ENCODE data around the gene CLCN3. TPM values are rescaled to one million over a fixed set of nuclear protein-coding genes. Genes with fewer than 3 reads are reported as not detected.
"Not testable (repeated sequence)": the region's sequence is repeated elsewhere in the genome, so short reads cannot be mapped to it uniquely, and the experiment has no call there.

CLCN3 gene
- total and polyA plus RNA-seq, 7 donors, result 7.9 to 32.3 (median 24.3) TPM

DNA sequence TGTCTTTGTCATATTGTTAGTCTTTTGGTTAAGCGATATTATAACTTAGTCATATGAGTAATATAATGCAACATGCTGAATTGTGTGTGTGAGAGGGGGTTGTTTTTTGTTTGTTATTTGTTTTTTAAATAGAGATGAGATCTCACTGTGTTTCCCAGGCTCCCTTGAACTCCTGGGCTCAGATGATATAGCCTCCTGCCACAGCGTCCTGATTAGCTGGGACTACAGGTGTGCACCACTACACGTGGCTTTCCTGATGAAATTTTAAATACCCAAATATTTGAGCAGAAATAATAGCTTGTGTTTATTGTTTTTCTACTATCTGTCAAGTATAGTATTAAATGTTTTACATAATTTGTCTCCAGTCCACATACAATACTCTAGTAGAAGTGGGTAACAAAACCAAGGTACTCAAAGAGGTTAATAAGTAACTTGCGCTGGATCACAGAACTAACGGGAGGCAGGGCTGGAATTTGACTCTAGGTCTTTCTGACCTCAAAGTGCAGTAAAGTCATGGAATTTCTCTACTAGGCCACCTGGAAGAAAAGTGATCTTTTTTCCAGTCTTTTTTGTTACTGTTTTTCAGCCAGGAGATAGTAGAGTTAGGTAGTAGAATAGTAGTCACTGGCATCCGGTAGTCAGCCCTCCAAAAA is 47.8 kb downstream of the CLCN3 start:
- H3K9me3 ChIP-seq, result peaks cover 5% of the 10 kb centered on the region
- H3K4me1 ChIP-seq, result peaks cover 19% of the 10 kb centered on the region
- H3K36me3 ChIP-seq (ENCODE audit: insufficient read depth in 1 of 2, low read depth in 1 of 2), result no peaks in the 10 kb centered on the region
- no peak overlapping the region for H3K27ac ChIP-seq
- no peak overlapping the region for H3K4me3 ChIP-seq
- 89 to 96% (median 92%) methylated on average over 6 of the region's 6 CpGs for WGBS, 3 donors
- intact Hi-C loops (cut with DNase I), result no loop called here
- no peak for ATAC-seq
- TF ChIP-seq, protein P1, sequence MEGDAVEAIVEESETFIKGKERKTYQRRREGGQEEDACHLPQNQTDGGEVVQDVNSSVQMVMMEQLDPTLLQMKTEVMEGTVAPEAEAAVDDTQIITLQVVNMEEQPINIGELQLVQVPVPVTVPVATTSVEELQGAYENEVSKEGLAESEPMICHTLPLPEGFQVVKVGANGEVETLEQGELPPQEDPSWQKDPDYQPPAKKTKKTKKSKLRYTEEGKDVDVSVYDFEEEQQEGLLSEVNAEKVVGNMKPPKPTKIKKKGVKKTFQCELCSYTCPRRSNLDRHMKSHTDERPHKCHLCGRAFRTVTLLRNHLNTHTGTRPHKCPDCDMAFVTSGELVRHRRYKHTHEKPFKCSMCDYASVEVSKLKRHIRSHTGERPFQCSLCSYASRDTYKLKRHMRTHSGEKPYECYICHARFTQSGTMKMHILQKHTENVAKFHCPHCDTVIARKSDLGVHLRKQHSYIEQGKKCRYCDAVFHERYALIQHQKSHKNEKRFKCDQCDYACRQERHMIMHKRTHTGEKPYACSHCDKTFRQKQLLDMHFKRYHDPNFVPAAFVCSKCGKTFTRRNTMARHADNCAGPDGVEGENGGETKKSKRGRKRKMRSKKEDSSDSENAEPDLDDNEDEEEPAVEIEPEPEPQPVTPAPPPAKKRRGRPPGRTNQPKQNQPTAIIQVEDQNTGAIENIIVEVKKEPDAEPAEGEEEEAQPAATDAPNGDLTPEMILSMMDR (IDR thresholded peaks at IDR 0.05), result no peak
- no peaks in the 10 kb centered on the region for H3K27me3 ChIP-seq (ENCODE audit: insufficient read depth in 3 of 3, low read length in 2 of 3)
- no peak for DNase-seq

DNA sequence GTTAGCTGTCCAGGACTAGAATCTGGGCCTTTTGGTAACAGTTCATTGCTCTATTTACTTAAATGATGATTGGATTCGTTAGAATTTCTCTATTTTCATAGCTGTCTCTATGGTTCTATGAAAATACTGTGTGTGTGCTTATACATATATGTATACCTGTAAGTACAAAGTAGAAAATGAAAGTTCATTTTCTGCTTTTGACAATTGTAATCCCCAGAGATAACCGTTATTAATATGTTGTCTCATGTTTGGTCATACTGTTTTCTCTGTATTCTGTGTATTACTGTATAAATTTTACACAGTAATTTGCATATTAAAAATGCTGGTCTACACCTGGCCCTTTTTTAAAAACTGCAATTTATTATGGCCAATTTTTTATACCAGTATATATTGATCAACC is 55.4 kb downstream of the CLCN3 start:
- TF ChIP-seq, protein P1 (IDR thresholded peaks at IDR 0.05), result no peak

DNA sequence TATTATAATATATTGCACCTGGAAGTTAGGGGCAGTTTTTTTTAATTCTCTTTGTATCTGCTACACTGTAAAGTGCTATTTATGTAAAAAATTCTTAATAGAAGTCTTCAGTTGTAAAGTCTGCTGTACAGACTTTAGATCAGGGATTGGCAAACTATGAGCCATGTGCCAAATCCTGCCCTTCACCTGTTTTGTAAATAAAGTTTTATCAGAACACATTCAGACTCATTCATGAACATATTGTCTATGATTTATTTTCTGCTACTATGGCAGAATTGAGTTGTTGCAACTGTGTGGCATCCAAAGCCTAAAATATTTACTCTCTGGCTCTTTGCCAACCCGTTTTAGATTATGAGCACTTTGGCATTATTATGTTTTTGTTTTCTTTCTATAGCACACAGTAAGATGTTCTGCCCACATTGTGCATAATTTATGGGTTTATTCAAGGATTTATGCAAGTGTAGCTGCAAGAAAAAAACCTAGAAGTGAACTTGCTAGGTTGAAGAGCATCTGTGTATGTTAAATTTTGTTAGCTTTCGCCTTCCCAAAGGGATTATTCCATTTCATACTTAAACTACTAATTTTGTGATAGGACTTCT is 56.9 kb downstream of the CLCN3 start:
- peaks cover 0 to 21% of the 10 kb centered on the region in 2 donors for H3K36me3 ChIP-seq (ENCODE audit: insufficient read depth in 1 of 2, low read depth in 1 of 2)
- TF ChIP-seq, protein P1 (IDR thresholded peaks at IDR 0.05), result no peak
- no peak overlapping the region for H3K4me3 ChIP-seq
- no peak for DNase-seq
- WGBS, 3 donors, result 75 to 79% (median 76%) methylated on average over 2 of the region's 2 CpGs
- intact Hi-C loops (cut with DNase I), result no loop called here
- H3K27me3 ChIP-seq (ENCODE audit: insufficient read depth in 3 of 3, low read length in 2 of 3), result no peaks in the 10 kb centered on the region
- no peak for ATAC-seq
- no peak overlapping the region for H3K27ac ChIP-seq
- H3K4me1 ChIP-seq, result no peaks in the 10 kb centered on the region
- no peaks in the 10 kb centered on the region for H3K9me3 ChIP-seq

More for the DNA sequence above, 55.4 kb downstream of the CLCN3 start:
- Histone ChIP-seq H3K27ac (no peak overlapping the region), H3K9me3 (no peaks in the 10 kb centered on the region), H3K4me1 (no peaks in the 10 kb centered on the region), H3K27me3 (ENCODE audit: insufficient read depth in 3 of 3, low read length in 2 of 3) (no peaks in the 10 kb centered on the region), H3K4me3 (no peak overlapping the region), H3K36me3 (ENCODE audit: insufficient read depth in 1 of 2, low read depth in 1 of 2) (peaks cover 0 to 9% of the 10 kb centered on the region in 2 donors)
- intact Hi-C loops (cut with DNase I), result no loop called here
- DNase-seq (no peak), ATAC-seq (no peak)
- WGBS, 3 donors, result 83 to 91% (median 89%) methylated on average over 2 of the region's 2 CpGs

DNA sequence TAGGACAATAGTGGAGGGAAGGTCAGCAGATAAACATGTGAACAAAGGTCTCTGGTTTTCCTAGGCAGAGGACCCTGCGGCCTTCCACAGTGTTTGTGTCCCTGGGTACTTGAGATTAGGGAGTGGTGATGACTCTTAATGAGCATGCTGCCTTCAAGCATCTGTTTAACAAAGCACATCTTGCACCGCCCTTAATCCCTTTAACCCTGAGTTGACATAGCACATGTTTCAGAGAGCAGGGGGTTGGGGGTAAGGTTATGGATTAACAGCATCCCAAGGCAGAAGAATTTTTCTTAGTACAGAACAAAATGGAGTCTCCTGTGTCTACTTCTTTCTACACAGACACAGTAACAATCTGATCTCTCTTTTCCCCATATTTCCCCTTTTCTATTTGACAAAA is 58.1 kb downstream of the CLCN3 start:
- H3K4me3 ChIP-seq; H3K9me3 ChIP-seq; H3K27me3 ChIP-seq (ENCODE audit: insufficient read depth in 3 of 3, low read length in 2 of 3); H3K27ac ChIP-seq; intact Hi-C loops (cut with DNase I); H3K4me1 ChIP-seq; ATAC-seq; DNase-seq: not testable (repeated sequence)
- H3K36me3 ChIP-seq (ENCODE audit: insufficient read depth in 1 of 2, low read depth in 1 of 2), result peaks cover 0 to 30% of the 10 kb centered on the region in 2 donors
- WGBS, 3 donors, result 77 to 98% (median 94%) methylated on average over 1 of the region's 2 CpGs

DNA sequence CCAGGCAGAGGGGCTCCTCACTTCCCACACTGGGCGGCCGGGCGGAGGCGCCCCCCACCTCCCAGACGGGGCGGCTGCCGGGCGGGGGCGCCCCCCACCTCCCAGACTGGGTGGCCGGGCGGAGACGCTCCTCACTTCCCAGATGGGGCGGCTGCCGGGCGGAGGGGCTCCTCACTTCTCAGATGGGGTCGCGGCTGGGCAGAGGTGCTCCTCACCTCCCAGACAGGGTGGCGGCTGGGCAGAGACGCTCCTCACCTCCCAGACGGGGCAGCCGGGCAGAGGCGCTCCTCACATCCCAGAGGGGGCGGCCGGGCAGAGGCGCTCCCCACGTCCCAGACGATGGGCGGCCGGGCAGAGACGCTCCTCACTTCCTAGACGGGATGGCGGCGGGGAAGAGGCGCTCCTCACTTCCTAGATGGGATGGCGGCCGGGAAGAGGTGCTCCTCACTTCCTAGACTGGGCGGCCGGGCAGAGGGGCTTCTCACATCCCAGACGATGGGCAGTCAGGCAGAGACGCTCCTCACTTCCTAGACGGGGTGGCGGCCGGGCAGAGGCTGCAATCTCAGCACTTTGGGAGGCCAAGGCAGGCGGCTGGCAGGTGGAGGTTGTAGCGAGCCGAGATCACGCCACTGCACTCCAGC is 58.7 kb downstream of the CLCN3 start:
- H3K27ac ChIP-seq; ATAC-seq; H3K4me1 ChIP-seq; H3K9me3 ChIP-seq; H3K27me3 ChIP-seq (ENCODE audit: insufficient read depth in 3 of 3, low read length in 2 of 3); intact Hi-C loops (cut with DNase I); H3K4me3 ChIP-seq: not testable (repeated sequence)
- H3K36me3 ChIP-seq (ENCODE audit: insufficient read depth in 1 of 2, low read depth in 1 of 2), result peaks cover 4 to 36% of the 10 kb centered on the region in 2 donors
- 96 to 97% (median 96%) methylated on average over 39 to 45 of the region's 47 CpGs for WGBS, 3 donors
- peak in 1 of 2 donors; percentile 40 for DNase-seq

All from psoas muscle (tissue), 8 donors.